Measurements from ENCODE around the gene VIL1. TPM values are rescaled to one million over a fixed set of nuclear protein-coding genes. Genes with fewer than 3 reads are reported as not detected.

VIL1 gene
- total RNA-seq, 1 experiment from 2014 or later, result not detected

- Histone ChIP-seq H3K27me3 (ENCODE audit: insufficient read depth, low read depth) (0 out of 2 replicates have a peak, but pooled peaks cover 5% of the 10 kb centered on the region), H3F3A (ENCODE audit: insufficient read depth, low read depth) (no peaks in the 10 kb centered on the region), H4K20me1 (ENCODE audit: insufficient read depth) (no peaks in the 10 kb centered on the region), H3K4me3 (no peak overlapping the region), H3K27ac (no peak overlapping the region), H3K79me2 (ENCODE audit: low read depth) (no peaks in the 10 kb centered on the region), H3K4me1 (replicated peaks; ENCODE audit: insufficient read depth) (no peaks in the 10 kb centered on the region), H3K36me3 (ENCODE audit: low read depth) (no peaks in the 10 kb centered on the region), H2AFZ (no peak overlapping the region), H3K4me2 (no peak overlapping the region), H3K9me2 (ENCODE audit: insufficient read depth) (no peaks in the 10 kb centered on the region), H3K9me3 (ENCODE audit: insufficient read depth, low read depth) (no peaks in the 10 kb centered on the region)
- TF ChIP-seq EZH2 (IDR thresholded peaks at IDR 0.05; ENCODE audit: low read depth), result no peak
- TF ChIP-seq CTCF (conservative IDR thresholded peaks at IDR 0.05), result no peak
- no peak for DNase-seq
- POLR2A ChIA-PET (ENCODE audit: unreplicated experiment), result no interaction called here
- no TSS peak for BruUV-seq (replicated peaks)
- intact Hi-C loops (cut with micrococcal nuclease; ENCODE audit: unreplicated experiment), result no loop called here
- CTCF ChIA-PET, result no interaction called here
Observed at GRCh38 chr2:218428846-218429558, 10.1 kb downstream of the VIL1 start.

- no peak for DNase-seq
- no peaks in the 10 kb centered on the region for H3K36me3 ChIP-seq (ENCODE audit: low read depth)
- H3K4me3 ChIP-seq, result no peak overlapping the region
- H3K79me2 ChIP-seq (ENCODE audit: low read depth), result no peaks in the 10 kb centered on the region
- ChIA-PET CTCF (no interaction called here), POLR2A (ENCODE audit: unreplicated experiment) (no interaction called here)
- H3K4me2 ChIP-seq, result no peak overlapping the region
- no TSS peak for BruUV-seq (replicated peaks)
- intact Hi-C loops (cut with micrococcal nuclease; ENCODE audit: unreplicated experiment), result no loop called here
- no peak overlapping the region for H2AFZ ChIP-seq
- H3K27me3 ChIP-seq (ENCODE audit: insufficient read depth, low read depth), result 0 out of 2 replicates have a peak, but pooled peaks cover 5% of the 10 kb centered on the region
- no peaks in the 10 kb centered on the region for H3K4me1 ChIP-seq (replicated peaks; ENCODE audit: insufficient read depth)
- no peak overlapping the region for H3K27ac ChIP-seq
- no peaks in the 10 kb centered on the region for H3K9me3 ChIP-seq (ENCODE audit: insufficient read depth, low read depth)
- TF ChIP-seq CTCF (conservative IDR thresholded peaks at IDR 0.05), result no peak
- TF ChIP-seq EZH2 (IDR thresholded peaks at IDR 0.05; ENCODE audit: low read depth), result no peak
- H3F3A ChIP-seq (ENCODE audit: insufficient read depth, low read depth), result no peaks in the 10 kb centered on the region
- H4K20me1 ChIP-seq (ENCODE audit: insufficient read depth), result no peaks in the 10 kb centered on the region
- H3K9me2 ChIP-seq (ENCODE audit: insufficient read depth), result no peaks in the 10 kb centered on the region
Observed at GRCh38 chr2:218429911-218430692, 11.2 kb downstream of the VIL1 start.

GRCh38 chr2:218430721-218431120, 11.8 kb downstream of the VIL1 start:
- Histone ChIP-seq H3F3A (ENCODE audit: insufficient read depth, low read depth) (no peaks in the 10 kb centered on the region), H4K20me1 (ENCODE audit: insufficient read depth) (no peaks in the 10 kb centered on the region), H3K9me3 (ENCODE audit: insufficient read depth, low read depth) (no peaks in the 10 kb centered on the region), H3K27me3 (ENCODE audit: insufficient read depth, low read depth) (0 out of 2 replicates have a peak, but pooled peaks cover 5% of the 10 kb centered on the region), H3K9me2 (ENCODE audit: insufficient read depth) (no peaks in the 10 kb centered on the region), H2AFZ (no peak overlapping the region), H3K36me3 (ENCODE audit: low read depth) (no peaks in the 10 kb centered on the region), H3K4me2 (no peak overlapping the region), H3K79me2 (ENCODE audit: low read depth) (no peaks in the 10 kb centered on the region), H3K4me1 (replicated peaks; ENCODE audit: insufficient read depth) (no peaks in the 10 kb centered on the region), H3K4me3 (no peak overlapping the region), H3K27ac (no peak overlapping the region)
- DNase-seq, result no peak
- CTCF ChIA-PET, result interaction anchor here (0.6 kb wide), 1 partner anchor 212 kb away, joined by 5 read pairs; no protein-coding TSS in a partner anchor
- BruUV-seq (replicated peaks), result no TSS peak
- POLR2A ChIA-PET (ENCODE audit: unreplicated experiment), result no interaction called here
- TF ChIP-seq EZH2 (IDR thresholded peaks at IDR 0.05; ENCODE audit: low read depth) (no peak), CTCF (conservative IDR thresholded peaks at IDR 0.05) (no peak)
- intact Hi-C loops (cut with micrococcal nuclease; ENCODE audit: unreplicated experiment), result no loop called here
